Heart right ventricle (tissue), 16 donors: ENCODE measurements around the gene ADGRL3. TPM values are rescaled to one million over a fixed set of nuclear protein-coding genes. Genes with fewer than 3 reads are reported as not detected.

ENCODE experiments used
- ATAC-seq, 8 donors: fragments of 200-7000 bp; cut with Tn5 transposase; one replicate each; pipeline ENCODE4 v1.9.1; 2020; ENCODE audit warnings: mild to moderate bottlenecking in 8 of 8, moderate library complexity in 8 of 8, moderate number of reproducible peaks in 1 of 8
- DNase-seq, 2 donors: peaks; one replicate each; pipeline ENCODE4 v3.0.0-alpha.2; 2020
- H3K27ac ChIP-seq, 10 donors: fragments of 200-600 bp; sonication (generic) in 2 of 10; one replicate each; pipeline versions ENCODE4 v1.5.0 to v1.8.0; 2020 to 2022; ENCODE audit warnings: mild to moderate bottlenecking in 3 of 10
- H3K27me3 ChIP-seq, 7 donors: fragments of 200-600 bp; one replicate each; pipeline ENCODE4 v1.8.0; 2021 to 2022; ENCODE audit warnings: mild to moderate bottlenecking in 2 of 7
- H3K36me3 ChIP-seq, 9 donors: fragments of 200-600 bp; sonication (generic) in 1 of 9; one replicate each; pipeline versions ENCODE4 v1.5.0 to v1.8.0; 2020 to 2022; ENCODE audit warnings: mild to moderate bottlenecking in 2 of 9
- H3K4me1 ChIP-seq, 9 donors: fragments of 200-600 bp; sonication (generic) in 1 of 9; one replicate each; pipeline versions ENCODE4 v1.5.0 to v1.8.0; 2020 to 2022; ENCODE audit warnings: mild to moderate bottlenecking in 4 of 9
- H3K4me3 ChIP-seq, 10 donors: fragments of 200-600 bp; sonication (generic) in 2 of 10; one replicate each; pipeline versions ENCODE4 v1.5.0 to v1.8.0; 2020 to 2022; ENCODE audit warnings: mild to moderate bottlenecking in 7 of 10, moderate library complexity in 2 of 10
- H3K9me3 ChIP-seq, 11 donors: fragments of 200-600 bp in 10 of 11; sonication (generic) in 2 of 11; one replicate each; pipeline versions ENCODE4 v1.5.0 to v1.8.0; 2013 to 2022; ENCODE audit warnings: mild to moderate bottlenecking in 2 of 11, control low read depth in 1 of 11, moderate library complexity in 1 of 11
- WGBS, 2 donors: extraction: QIAGEN DNeasy Blood & Tissue Kit; methylation state at CpG; one replicate each; pipeline ENCODE4 v1.1.7; 2013; ENCODE audit warnings: inconsistent platforms in 1 of 2; 5-methylcytosine and 5-hydroxymethylcytosine counted together
- intact Hi-C, 10 donors: fragments of 100-400 bp; cut with DNase I; formaldehyde crosslinking; loops; one replicate each; pipeline versions ENCODE4 v1.11.1 to v1.14.2; 2022
- polyA plus RNA-seq, 2 donors: library from polyadenylated mRNA; stranded (reverse); fragments of 200-250 nt; gene quantifications; one replicate each; pipeline ENCODE4 v1.2.3, GENCODE V29; 2013
- total RNA-seq, 10 donors: library from RNA; stranded (reverse); fragmentation: NEBNext Ultra II Directional in 3 of 10; extraction: Animal tissue kit (Norgen Biotek cat#: 25700) in 3 of 10; gene quantifications; one replicate each; pipeline versions ENCODE4 v1.2.1 to v1.2.4, GENCODE V29; 2021 to 2023
- TF ChIP-seq, protein P1 (sequence below), 9 donors: fragments of 200-600 bp; sonication (generic) in 2 of 9; IDR thresholded peaks; one replicate each; pipeline versions ENCODE4 v1.5.0 to v1.8.0; 2021 to 2022; ENCODE audit warnings: antibody characterized with exemption in 9 of 9, mild to moderate bottlenecking in 5 of 9, moderate library complexity in 1 of 9
- donor health status: Arrhythmogenic right ventricular cardiomyopathy.
- donor health status: ischemic (EF 13 %, LVEDD 7.1; RV severe dilation, severe dysfunction).
- donor health status: healthy with polysubstance abuse.
- donor health status: DM: no; HTN: yes; CAD: no.
- donor health status: DM: no; HTN: no; CAD: no.
- donor health status: ischemic (EF 25% LVEDD 6.9; RV normal size, moderate dysfunction).
- donor health status: ischemic (EF 25% LVEDD 5.7; RV mildly dilated, moderate dysfunction).
- donor health status: healthy.
- donor health status: DM: yes; HTN: yes; CAD: no.
- donor health status: Ischemic cardiomyopathy.
- donor health status: ischemic (EF 35%, LVEDD 5.7; RV mildly dilated, moderate dysfunction).
- donor health status: nonischemic (EF 11% LVEDD 7.7; RV severe dilation, severe dysfunction).
- donor health status: DM: yes; HTN: yes; CAD: no.
- donor health status: PGD.
- donor health status: ischemic (EF 29% LVEDD 5.4; RV normal size, mild dysfunction).
- donor health status: nonischemic (EF 23%, LVEDD 6.1; RV moderate dilation, normal function).

Gene ADGRL3
- total and polyA plus RNA-seq, 12 donors, result 0.36 to 20.9 (median 4.6) TPM

DNA sequence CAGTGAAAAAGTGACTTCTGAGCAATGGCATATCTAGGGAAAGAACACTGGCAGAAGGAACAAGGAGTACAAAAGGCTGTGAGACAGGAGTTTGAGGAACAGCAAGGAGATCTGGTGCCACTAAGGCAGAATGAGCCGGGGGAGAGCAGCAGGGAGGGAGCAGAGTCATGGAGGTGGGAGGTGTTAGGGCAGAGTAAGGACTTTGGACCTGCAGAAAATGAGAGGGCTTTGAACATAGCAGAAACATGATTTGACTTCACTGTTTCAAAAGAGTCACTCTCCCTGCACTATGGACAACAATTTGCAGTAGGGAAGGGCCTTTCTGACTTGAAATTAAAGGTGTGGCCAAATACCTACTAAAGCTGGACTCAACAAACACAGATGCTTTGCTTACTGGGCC, 356.2 kb downstream of the ADGRL3 start:
- ATAC-seq (peak in 4 of 8 donors; percentile 12 to 37 (median 34)), DNase-seq (no peak)
- no peaks in the 10 kb centered on the region for H3K9me3 ChIP-seq
- 60 to 67% methylated on average over 1 of the region's 1 CpG for WGBS, 2 donors
- TF ChIP-seq, protein P1, sequence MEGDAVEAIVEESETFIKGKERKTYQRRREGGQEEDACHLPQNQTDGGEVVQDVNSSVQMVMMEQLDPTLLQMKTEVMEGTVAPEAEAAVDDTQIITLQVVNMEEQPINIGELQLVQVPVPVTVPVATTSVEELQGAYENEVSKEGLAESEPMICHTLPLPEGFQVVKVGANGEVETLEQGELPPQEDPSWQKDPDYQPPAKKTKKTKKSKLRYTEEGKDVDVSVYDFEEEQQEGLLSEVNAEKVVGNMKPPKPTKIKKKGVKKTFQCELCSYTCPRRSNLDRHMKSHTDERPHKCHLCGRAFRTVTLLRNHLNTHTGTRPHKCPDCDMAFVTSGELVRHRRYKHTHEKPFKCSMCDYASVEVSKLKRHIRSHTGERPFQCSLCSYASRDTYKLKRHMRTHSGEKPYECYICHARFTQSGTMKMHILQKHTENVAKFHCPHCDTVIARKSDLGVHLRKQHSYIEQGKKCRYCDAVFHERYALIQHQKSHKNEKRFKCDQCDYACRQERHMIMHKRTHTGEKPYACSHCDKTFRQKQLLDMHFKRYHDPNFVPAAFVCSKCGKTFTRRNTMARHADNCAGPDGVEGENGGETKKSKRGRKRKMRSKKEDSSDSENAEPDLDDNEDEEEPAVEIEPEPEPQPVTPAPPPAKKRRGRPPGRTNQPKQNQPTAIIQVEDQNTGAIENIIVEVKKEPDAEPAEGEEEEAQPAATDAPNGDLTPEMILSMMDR (IDR thresholded peaks at IDR 0.05), result no peak
- no peak overlapping the region for H3K4me3 ChIP-seq
- peak overlapping the region in 4 of 10 donors; percentile 20 to 26 (median 24) for H3K27ac ChIP-seq
- peaks cover 0 to 14% (median 3%) of the 10 kb centered on the region in 9 donors for H3K4me1 ChIP-seq
- H3K27me3 ChIP-seq, result no peaks in the 10 kb centered on the region
- H3K36me3 ChIP-seq, result no peaks in the 10 kb centered on the region
- intact Hi-C loops, result no loop called here

DNA sequence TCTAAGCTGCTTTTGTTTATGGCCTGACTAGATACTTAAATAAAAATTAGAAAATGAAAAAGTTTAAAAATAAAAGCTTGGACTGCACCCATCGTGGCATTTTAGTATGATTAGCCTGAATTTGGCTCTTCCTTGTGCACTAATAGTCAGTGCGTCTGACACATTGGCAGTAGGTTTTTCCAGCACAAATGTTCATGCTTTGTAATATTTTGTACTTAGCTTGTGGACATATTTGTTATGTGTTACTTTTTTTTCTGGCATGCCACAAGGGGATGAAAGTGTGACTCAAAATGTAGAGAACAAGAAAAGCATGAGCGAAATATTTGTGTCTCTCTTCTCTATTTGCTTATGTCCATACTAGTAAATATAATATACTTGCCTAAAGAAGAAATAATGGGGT, 359.3 kb downstream of the ADGRL3 start:
- Histone ChIP-seq H3K4me3 (no peak overlapping the region), H3K9me3 (peaks cover 0 to 11% (median 0%) of the 10 kb centered on the region in 11 donors), H3K4me1 (peaks cover 0 to 11% (median 3%) of the 10 kb centered on the region in 9 donors), H3K36me3 (no peaks in the 10 kb centered on the region), H3K27ac (no peak overlapping the region), H3K27me3 (no peaks in the 10 kb centered on the region)
- intact Hi-C loops, result no loop called here
- 73 to 75% methylated on average over 3 of the region's 3 CpGs for WGBS, 2 donors
- ATAC-seq, result peak in 1 of 8 donors; percentile 51
- DNase-seq, result no peak
- TF ChIP-seq, protein P1 (IDR thresholded peaks at IDR 0.05), result no peak

DNA sequence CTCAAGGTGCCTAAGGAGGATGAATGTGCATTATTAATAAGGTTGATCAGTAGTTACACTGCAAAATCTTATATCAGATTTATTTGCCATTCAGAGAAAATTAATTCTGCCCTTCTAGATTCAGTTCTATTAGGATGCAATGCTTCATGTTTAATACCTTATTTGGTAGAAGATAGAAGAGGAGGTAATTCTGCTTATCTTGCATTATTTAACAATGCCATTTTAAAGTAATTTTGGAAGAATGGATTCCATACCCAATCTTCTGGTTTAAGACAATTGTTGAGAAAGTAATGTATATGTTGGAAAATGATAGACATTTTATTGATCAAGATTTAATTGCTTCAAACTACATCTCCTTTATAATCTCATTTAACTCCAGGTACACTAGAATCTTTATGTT, 360.9 kb downstream of the ADGRL3 start:
- no peak overlapping the region for H3K4me3 ChIP-seq
- peaks cover 0 to 11% (median 0%) of the 10 kb centered on the region in 11 donors for H3K9me3 ChIP-seq
- DNase-seq (no peak), ATAC-seq (no peak)
- TF ChIP-seq, protein P1 (IDR thresholded peaks at IDR 0.05), result no peak
- peaks cover 0 to 3% (median 0%) of the 10 kb centered on the region in 9 donors for H3K4me1 ChIP-seq
- intact Hi-C loops, result no loop called here
- H3K27me3 ChIP-seq, result no peaks in the 10 kb centered on the region
- H3K27ac ChIP-seq, result no peak overlapping the region
- H3K36me3 ChIP-seq, result no peaks in the 10 kb centered on the region

DNA sequence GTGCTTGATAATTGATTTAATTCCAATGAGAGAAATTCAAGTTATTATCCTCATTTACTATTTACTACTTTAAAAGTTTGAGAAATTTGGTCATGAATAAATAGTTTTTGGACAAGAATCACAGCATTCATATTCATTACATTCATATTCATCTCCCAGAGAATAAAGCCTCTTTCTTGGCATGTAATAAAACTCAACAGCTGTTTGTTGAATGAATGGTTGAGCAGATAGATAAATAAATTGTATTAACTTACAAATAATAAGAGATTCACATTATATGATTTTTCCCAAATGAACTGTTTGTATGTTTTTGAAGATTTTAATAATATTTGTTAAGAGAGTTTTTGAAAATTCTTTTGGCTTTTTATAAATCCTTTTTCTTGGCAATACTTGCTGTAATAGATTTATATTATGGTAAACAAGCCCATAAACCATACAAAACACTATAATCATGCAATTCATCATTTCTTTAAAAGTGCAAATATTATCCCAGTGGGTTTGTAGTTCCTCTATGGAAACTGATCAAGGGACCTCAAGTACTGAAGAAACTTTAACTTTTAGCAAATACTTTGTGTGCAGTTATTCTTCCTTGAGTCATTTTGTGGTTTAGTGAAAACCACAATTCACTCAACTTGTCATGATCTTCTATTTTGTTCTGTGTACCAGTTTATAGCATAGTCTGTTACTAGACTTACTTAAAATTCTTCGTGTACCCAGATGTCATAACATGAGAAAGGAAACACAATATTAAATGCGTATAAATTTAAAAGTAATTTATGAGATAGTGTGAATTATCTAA, 371.8 kb downstream of the ADGRL3 start:
- intact Hi-C loops, result no loop called here

More for the DNA sequence above, 371.8 kb downstream of the ADGRL3 start:
- DNase-seq (no peak), ATAC-seq (no peak)
- 77 to 89% methylated on average over 2 of the region's 2 CpGs for WGBS, 2 donors
- no peaks in the 10 kb centered on the region for H3K27me3 ChIP-seq
- H3K4me1 ChIP-seq, result no peaks in the 10 kb centered on the region
- H3K27ac ChIP-seq, result no peak overlapping the region
- no peaks in the 10 kb centered on the region for H3K9me3 ChIP-seq
- H3K4me3 ChIP-seq, result no peak overlapping the region
- TF ChIP-seq, protein P1 (IDR thresholded peaks at IDR 0.05), result no peak
- no peaks in the 10 kb centered on the region for H3K36me3 ChIP-seq
